Coronary artery (tissue), 2 donors: ENCODE data around the gene SMIM32.

ENCODE experiments used
- DNase-seq: peaks from one replicate; pipeline ENCODE4 v3.0.0-alpha.2; 2017; ENCODE audit warnings: low spot score
- H3K27ac ChIP-seq, 2 donors: fragments of 200-600 bp; sonication (generic); one replicate each; pipeline ENCODE4 v1.5.1; 2016 to 2019
- H3K4me3 ChIP-seq: fragments of 200-600 bp; sonication (generic); 2 replicates; pipeline ENCODE4 v1.5.1; 2016; ENCODE audit warnings: mild to moderate bottlenecking, moderate library complexity
- CTCF ChIP-seq: fragments of 200-600 bp; sonication (generic); IDR thresholded peaks from one replicate; pipeline ENCODE4 v1.5.1; 2019; ENCODE audit warnings: antibody characterized with exemption

Gene SMIM32

GRCh38 chr5:136174021-136174659 lies 18.8 kb downstream of the SMIM32 start:
- H3K27ac ChIP-seq = no peak overlapping the region
- no peak for TF ChIP-seq CTCF
- no peak overlapping the region for H3K4me3 ChIP-seq
- no peak for DNase-seq

GRCh38 chr5:136169218-136169617 lies 23.7 kb downstream of the SMIM32 start:
- no peak for TF ChIP-seq CTCF
- no peak for DNase-seq
- no peak overlapping the region for H3K4me3 ChIP-seq
- H3K27ac ChIP-seq = no peak overlapping the region

GRCh38 chr5:136166909-136167308 lies 26.1 kb downstream of the SMIM32 start:
- no peak overlapping the region for H3K27ac ChIP-seq
- no peak overlapping the region for H3K4me3 ChIP-seq
- no peak for DNase-seq
- no peak for TF ChIP-seq CTCF

GRCh38 chr5:136164226-136164625 lies 28.7 kb downstream of the SMIM32 start:
- no peak overlapping the region for H3K27ac ChIP-seq
- DNase-seq = no peak
- no peak for TF ChIP-seq CTCF
- no peak overlapping the region for H3K4me3 ChIP-seq

GRCh38 chr5:136162008-136162407 lies 31.0 kb downstream of the SMIM32 start:
- DNase-seq = no peak
- Histone ChIP-seq H3K4me3 (no peak overlapping the region), H3K27ac (no peak overlapping the region)
- TF ChIP-seq CTCF = no peak

- TF ChIP-seq CTCF = no peak
- DNase-seq = no peak
- no peak overlapping the region for H3K27ac ChIP-seq
- H3K4me3 ChIP-seq = no peak overlapping the region
Measured at GRCh38 chr5:136159457-136159856, 33.5 kb downstream of the SMIM32 start.

- no peak overlapping the region for H3K27ac ChIP-seq
- no peak for DNase-seq
- no peak for TF ChIP-seq CTCF
- no peak overlapping the region for H3K4me3 ChIP-seq
Measured at GRCh38 chr5:136157514-136157913, 35.4 kb downstream of the SMIM32 start.
